ENCODE measurements around the gene ADCY7. TPM values are rescaled to one million over a fixed set of nuclear protein-coding genes. Genes with fewer than 3 reads are reported as not detected.

ADCY7 gene
- total RNA-seq, 1 experiment from 2014 or later = 34.2 TPM

- CTCF ChIA-PET = no interaction called here
- H2AFZ ChIP-seq (ENCODE audit: low read depth, low read length, poor library complexity, severe bottlenecking) = no peak overlapping the region
These were observed 4.3 kb downstream of the ADCY7 start for GRCh38 chr16:50270510-50271147.

GRCh38 chr16:50271148-50272041, 5.0 kb downstream of the ADCY7 start:
- Histone ChIP-seq H3K4me1 (ENCODE audit: control insufficient read depth in 1 of 2, insufficient read depth in 2 of 2, low read length in 2 of 2) (peaks cover 8 to 14% of the 10 kb centered on the region in 2 experiments; a peak in 3 of 4 replicates), H3K4me3 (replicated peaks in 1 of 2; ENCODE audit: low read depth in 1 of 2, low read length in 2 of 2) (no peak overlapping the region), H3K27ac (ENCODE audit: low read depth, low read length) (no peak overlapping the region), H2AFZ (ENCODE audit: low read depth, low read length, poor library complexity, severe bottlenecking) (no peak overlapping the region), H3K9me2 (ENCODE audit: insufficient read depth) (no peaks in the 10 kb centered on the region), H3K27me3 (ENCODE audit: insufficient read depth, low read length) (no peaks in the 10 kb centered on the region), H3K36me3 (ENCODE audit: control insufficient read depth in 1 of 2, insufficient read depth in 2 of 2, low read length in 2 of 2) (no peaks in the 10 kb centered on the region), H3K4me2 (ENCODE audit: low read length) (no peak overlapping the region), H3K79me2 (ENCODE audit: insufficient read depth, low read length) (peaks cover 7% of the 10 kb centered on the region; the same call in 1 of the 2 replicates), H3K9me3 (ENCODE audit: control insufficient read depth in 1 of 2, insufficient read depth in 1 of 2, low read depth in 1 of 2, low read length in 2 of 2) (no peaks in the 10 kb centered on the region), H3K9ac (ENCODE audit: low read length) (no peak overlapping the region), H4K20me1 (ENCODE audit: insufficient read depth) (no peaks in the 10 kb centered on the region)
- intact Hi-C loops (cut with micrococcal nuclease) = no loop called here
- DNase-seq (ENCODE audit: low read depth, low spot score) (no peak), ATAC-seq (no peak)
- RAD21 ChIA-PET (ENCODE audit: low non-redundant PET in 1 of 2, low total read pairs in 2 of 2, uncharacterized antibody in 2 of 2, unreplicated experiment in 2 of 2) = no interaction called here
- BruUV-seq (replicated peaks) = no TSS peak
- CTCF ChIA-PET = no interaction called here
- POLR2A ChIA-PET = interaction anchor here (0.6 kb wide), 1 partner anchor 20 kb away, joined by 3 read pairs; no protein-coding TSS in a partner anchor
- TF ChIP-seq CBX3 (IDR thresholded peaks at IDR 0.05; ENCODE audit: low read depth) = no peak
- TF ChIP-seq ZNF274 (IDR thresholded peaks at IDR 0.05; ENCODE audit: low read depth, low read length) = no peak
- no peak for TF ChIP-seq RAD21 (IDR thresholded peaks at IDR 0.05; ENCODE audit: low read depth)
- TF ChIP-seq CTCF (IDR thresholded peaks at IDR 0.05 in 2 of 3, conservative IDR thresholded peaks at IDR 0.05 in 1 of 3; ENCODE audit: borderline replicate concordance in 1 of 3, insufficient read depth in 1 of 3, low read depth in 2 of 3, low read length in 2 of 3) = no peak
- no peak for TF ChIP-seq CEBPB (IDR thresholded peaks at IDR 0.05; ENCODE audit: low read depth)
- no peak for TF ChIP-seq EZH2phosphoT487 (IDR thresholded peaks at IDR 0.05; ENCODE audit: borderline replicate concordance)
- TF ChIP-seq ATF3 (IDR thresholded peaks at IDR 0.05) = no peak
- TF ChIP-seq ZFX (IDR thresholded peaks at IDR 0.05) = no peak
- no peak for TF ChIP-seq EZH2 (IDR thresholded peaks at IDR 0.05)
- TF ChIP-seq POLR2A (IDR thresholded peaks at IDR 0.05; ENCODE audit: borderline replicate concordance, extremely low read depth, insufficient read depth, insufficient read length) = no peak
- no peak for TF ChIP-seq SIN3A (IDR thresholded peaks at IDR 0.05; ENCODE audit: low read depth)
- TF ChIP-seq, protein P1, sequence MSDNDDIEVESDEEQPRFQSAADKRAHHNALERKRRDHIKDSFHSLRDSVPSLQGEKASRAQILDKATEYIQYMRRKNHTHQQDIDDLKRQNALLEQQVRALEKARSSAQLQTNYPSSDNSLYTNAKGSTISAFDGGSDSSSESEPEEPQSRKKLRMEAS (IDR thresholded peaks at IDR 0.05) = no peak
- no peak for TF ChIP-seq SRF (IDR thresholded peaks at IDR 0.05; ENCODE audit: low read depth)
- no peak for TF ChIP-seq SP1 (IDR thresholded peaks at IDR 0.05; ENCODE audit: low read depth)
- no peak for TF ChIP-seq TCF7L2 (IDR thresholded peaks at IDR 0.05; ENCODE audit: borderline replicate concordance, extremely low read depth, insufficient read depth, insufficient read length)

More at GRCh38 chr16:50270510-50271147, 4.3 kb downstream of the ADCY7 start:
- Histone ChIP-seq H3K27me3 (ENCODE audit: insufficient read depth, low read length) (no peaks in the 10 kb centered on the region), H3K4me3 (replicated peaks in 1 of 2; ENCODE audit: low read depth in 1 of 2, low read length in 2 of 2) (no peak overlapping the region), H3K9me3 (ENCODE audit: control insufficient read depth in 1 of 2, insufficient read depth in 1 of 2, low read depth in 1 of 2, low read length in 2 of 2) (no peaks in the 10 kb centered on the region), H3K79me2 (ENCODE audit: insufficient read depth, low read length) (0 out of 2 replicates have a peak, but pooled peaks cover 5% of the 10 kb centered on the region), H3K36me3 (ENCODE audit: control insufficient read depth in 1 of 2, insufficient read depth in 2 of 2, low read length in 2 of 2) (no peaks in the 10 kb centered on the region), H3K4me2 (ENCODE audit: low read length) (no peak overlapping the region), H3K9ac (ENCODE audit: low read length) (no peak overlapping the region), H3K27ac (ENCODE audit: low read depth, low read length) (no peak overlapping the region), H4K20me1 (ENCODE audit: insufficient read depth) (no peaks in the 10 kb centered on the region), H3K9me2 (ENCODE audit: insufficient read depth) (no peaks in the 10 kb centered on the region), H3K4me1 (ENCODE audit: control insufficient read depth in 1 of 2, insufficient read depth in 2 of 2, low read length in 2 of 2) (peaks cover 15 to 21% of the 10 kb centered on the region in 2 experiments)
- BruUV-seq (replicated peaks) = no TSS peak
- TF ChIP-seq ATF3 (IDR thresholded peaks at IDR 0.05) (no peak), EGR1 (IDR thresholded peaks at IDR 0.05; ENCODE audit: low read depth) (no peak), EZH2 (IDR thresholded peaks at IDR 0.05) (no peak), ZNF274 (IDR thresholded peaks at IDR 0.05; ENCODE audit: low read depth, low read length) (no peak), CBX3 (IDR thresholded peaks at IDR 0.05; ENCODE audit: low read depth) (no peak)
- intact Hi-C loops (cut with micrococcal nuclease) = no loop called here
- DNase-seq (ENCODE audit: low read depth, low spot score) (no peak), ATAC-seq (no peak)
- ChIA-PET RAD21 (ENCODE audit: low non-redundant PET in 1 of 2, low total read pairs in 2 of 2, uncharacterized antibody in 2 of 2, unreplicated experiment in 2 of 2) (no interaction called here), POLR2A (interaction anchor here (0.6 kb wide), 1 partner anchor 19 kb away, joined by 3 read pairs; no protein-coding TSS in a partner anchor)
